Measurements from ENCODE around the gene TBC1D2.
"Not testable (repeated sequence)": the region's sequence is repeated elsewhere in the genome, so short reads cannot be mapped to it uniquely, and the experiment has no call there.

Gene TBC1D2, protein sequence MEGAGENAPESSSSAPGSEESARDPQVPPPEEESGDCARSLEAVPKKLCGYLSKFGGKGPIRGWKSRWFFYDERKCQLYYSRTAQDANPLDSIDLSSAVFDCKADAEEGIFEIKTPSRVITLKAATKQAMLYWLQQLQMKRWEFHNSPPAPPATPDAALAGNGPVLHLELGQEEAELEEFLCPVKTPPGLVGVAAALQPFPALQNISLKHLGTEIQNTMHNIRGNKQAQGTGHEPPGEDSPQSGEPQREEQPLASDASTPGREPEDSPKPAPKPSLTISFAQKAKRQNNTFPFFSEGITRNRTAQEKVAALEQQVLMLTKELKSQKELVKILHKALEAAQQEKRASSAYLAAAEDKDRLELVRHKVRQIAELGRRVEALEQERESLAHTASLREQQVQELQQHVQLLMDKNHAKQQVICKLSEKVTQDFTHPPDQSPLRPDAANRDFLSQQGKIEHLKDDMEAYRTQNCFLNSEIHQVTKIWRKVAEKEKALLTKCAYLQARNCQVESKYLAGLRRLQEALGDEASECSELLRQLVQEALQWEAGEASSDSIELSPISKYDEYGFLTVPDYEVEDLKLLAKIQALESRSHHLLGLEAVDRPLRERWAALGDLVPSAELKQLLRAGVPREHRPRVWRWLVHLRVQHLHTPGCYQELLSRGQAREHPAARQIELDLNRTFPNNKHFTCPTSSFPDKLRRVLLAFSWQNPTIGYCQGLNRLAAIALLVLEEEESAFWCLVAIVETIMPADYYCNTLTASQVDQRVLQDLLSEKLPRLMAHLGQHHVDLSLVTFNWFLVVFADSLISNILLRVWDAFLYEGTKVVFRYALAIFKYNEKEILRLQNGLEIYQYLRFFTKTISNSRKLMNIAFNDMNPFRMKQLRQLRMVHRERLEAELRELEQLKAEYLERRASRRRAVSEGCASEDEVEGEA

DNA sequence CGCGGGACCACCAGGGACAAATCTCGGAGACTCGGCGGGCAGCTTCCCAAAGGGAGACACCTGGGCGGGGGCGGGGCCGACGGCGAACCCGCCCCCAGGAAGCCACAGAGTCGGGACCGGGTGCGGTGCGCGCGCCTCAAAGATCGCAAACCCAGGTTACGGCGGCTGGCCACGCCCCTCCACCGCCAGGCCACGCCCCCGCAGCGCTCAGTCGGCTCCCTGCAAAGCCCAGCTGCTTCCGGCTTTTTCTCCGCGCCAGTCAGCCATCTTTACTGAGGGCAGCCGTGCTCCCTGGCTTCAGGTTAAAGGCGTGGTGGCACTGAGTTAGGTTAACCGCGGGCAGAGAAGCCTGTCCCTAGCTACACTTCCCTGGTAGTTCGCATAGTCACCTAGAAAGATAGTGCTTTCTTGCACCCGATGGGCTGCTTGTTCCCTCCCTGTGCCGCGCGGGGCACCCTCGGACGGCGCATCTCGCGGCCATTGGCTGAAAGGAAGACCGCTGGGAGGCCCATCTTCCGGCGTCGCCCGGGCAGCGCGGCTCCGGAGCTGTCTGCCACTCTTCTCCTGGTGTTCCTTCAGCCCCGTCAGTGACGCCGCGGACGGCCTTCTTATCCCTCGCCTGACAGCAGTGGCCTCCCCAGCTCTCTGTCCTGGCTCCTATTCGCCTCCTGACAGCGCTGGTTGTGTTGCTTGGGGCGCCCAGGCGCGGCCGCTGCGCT, at the start of gene TBC1D2:
TBC1D2 (minus strand) TSS at position 72 of the 719 bp plus-strand sequence. CDS start 108 bp downstream, outside the sequence.
- peak; percentile 89 for DNase-seq

DNA sequence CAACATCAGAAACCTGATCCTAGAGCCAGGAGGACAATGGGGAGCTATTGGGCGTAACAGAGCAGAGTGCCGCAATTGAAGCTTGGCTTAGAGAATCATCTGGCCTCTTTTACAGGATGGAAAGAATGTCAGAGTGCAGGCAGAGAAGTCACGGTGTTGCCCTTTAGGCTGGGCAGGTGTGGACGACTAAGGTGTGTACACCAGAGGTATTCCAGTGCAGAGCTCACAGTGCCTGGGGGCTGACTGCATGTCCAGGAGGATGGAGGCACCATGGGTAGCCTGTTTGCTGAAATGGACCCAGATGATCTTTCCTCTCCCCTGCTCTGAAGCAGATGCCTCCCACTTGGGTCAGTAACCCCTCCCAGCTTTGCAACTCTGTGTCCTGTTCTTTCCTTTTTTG, 48.9 kb upstream of the TBC1D2 start:
- DNase-seq: no peak

DNA sequence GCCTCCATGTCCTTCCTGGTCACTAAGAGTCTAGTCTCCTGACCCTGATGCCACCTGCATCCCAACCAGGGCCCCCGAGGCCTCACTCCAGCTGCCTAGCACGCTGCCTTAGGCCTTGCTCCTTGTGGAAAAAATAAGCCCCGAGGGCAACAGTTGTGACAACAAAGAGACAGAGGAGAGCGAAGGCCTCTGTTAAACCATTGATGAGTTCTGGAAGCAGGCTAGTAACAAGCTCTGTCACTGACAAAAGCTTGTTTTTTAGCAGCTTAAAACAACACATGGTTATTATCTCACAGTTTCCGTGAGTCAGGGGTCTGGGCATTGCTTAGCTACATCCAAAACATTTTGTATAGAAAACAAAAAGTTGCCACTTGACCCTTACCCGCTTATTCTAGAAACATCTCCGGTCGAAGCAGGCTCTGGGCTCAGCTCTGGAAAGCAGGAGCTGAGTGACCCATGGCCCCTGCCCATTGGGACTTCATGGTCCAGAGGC, 48.2 kb upstream of the TBC1D2 start:
- no peak for DNase-seq

DNA sequence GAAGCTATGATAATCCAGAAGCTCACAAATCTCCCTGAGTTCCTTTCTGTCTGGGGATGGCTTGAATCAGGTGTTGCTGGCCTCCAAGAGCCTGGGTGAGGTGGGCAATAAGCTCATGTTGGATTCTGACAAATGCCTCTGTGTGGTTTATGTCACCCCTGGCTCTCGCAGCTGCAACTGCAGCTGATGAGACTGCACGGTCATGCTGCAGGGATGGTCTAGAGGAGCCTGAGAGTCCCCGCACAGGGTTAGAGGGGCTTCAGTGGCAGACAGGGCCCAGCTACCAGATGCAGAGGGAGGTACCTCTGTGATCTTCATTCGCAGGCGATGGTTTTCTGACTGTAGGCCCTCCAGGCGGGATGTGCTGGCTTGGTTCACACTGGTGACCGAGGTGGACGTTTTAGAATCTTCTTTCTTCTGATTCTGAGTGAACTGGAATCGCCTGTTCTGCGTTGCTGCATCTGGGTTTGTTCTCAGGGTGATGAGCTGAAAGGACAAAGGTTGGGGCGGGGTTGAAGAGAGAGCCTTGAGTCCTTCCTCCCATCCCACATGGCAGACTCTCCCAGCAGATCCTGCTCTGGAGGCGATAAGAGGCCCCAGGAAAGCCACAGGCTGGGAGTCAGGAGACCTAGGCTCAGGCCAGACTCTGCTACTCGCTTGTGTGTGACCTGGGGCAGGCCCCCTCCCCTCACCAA, 47.6 kb upstream of the TBC1D2 start:
- DNase-seq: no peak

DNA sequence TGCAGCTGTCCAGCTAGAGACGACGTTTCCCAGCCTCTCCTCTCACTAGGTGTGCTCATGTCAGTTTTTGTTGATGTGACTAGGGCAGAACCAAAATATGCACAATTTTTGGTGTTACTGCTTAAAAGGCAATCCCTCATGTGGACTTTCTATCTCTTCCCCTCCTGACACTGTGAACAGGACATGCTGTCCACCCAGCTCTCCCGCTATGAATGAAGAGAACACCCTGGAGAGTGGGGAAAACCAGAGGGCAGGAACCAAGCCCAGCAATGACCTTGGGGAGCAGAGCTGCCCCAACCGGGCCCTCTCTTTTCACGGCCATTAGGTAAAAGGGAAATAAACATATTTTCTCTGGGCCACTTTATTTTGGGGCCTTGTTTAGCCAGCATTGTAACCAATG, 46.7 kb upstream of the TBC1D2 start:
- DNase-seq: no peak

DNA sequence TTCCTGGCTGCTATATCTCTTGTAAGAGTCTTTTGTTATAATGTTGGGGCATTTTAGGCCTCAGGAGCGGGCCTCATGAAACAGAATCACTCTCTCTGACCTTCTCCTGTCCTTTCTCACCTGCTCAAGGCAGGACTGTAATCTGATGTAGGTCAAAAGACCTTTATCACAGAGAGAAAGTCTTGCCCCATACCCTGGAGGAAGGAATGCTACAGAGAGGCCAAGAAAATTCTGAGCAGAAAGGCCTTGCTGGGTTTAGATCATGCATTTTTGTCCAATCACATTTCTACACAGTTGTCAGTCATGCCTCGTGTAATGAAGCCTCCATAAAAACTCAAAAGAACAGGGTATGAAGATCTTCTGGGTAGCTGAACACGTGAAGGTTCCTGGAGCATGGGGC, 45.2 kb upstream of the TBC1D2 start:
- no peak for DNase-seq

DNA sequence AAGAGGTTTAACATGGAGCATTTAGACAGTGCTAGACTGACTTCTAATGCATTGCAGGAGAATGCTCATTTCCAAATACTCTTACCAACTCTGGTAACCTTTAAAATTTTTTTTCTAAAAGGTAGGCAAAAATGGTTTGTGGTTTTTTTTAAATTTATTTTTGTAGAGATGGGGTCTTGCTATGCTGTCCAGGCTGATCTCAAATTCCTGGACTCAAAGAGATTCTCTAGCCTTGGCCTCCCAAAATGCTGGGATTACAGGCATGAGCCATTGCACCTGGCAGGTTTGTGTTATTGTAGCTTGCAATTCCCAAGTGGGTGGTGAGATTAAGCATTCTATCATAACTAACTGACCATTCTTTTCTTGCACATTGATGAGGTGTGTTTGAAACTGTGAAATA, 43.0 kb upstream of the TBC1D2 start:
- DNase-seq: no peak

DNA sequence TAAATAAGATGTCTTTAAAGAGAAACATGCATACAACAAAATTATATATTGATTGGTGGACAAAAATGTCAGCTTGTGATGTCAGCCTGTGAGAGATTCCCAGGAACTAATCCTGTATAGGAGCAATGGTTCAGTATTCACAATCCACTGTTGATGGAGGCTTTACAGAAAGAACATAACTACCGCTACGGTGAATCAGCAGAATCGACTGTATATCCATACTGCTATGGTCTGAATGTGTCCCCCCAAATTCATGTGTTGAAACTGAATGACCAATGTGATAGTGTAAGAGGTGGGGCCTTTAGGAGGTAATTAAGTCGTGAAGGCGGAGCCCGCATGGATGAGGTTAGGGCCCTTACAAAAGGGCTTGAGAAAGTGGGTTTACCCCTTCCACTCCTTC, 40.4 kb upstream of the TBC1D2 start:
- no peak for DNase-seq

DNA sequence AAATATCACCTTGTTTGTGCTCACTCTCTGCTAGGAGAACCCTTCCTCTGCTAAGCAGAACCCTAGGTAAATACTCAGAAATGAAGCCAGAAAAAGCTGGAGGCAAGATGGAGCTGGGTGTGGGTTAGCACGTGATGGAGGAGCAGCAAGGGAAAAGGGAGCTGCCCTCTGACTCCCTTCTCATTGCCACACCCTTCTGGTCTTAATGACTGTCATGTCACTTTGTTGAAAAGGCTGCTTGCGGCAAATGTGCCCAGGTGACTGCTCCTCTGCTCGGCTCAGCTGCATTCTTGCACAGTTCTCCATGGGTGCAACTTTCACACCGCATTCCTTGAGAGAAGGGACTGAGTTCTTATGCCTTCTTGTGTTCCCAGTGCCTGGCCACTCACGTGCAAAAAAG, 36.4 kb upstream of the TBC1D2 start:
- no peak for DNase-seq

DNA sequence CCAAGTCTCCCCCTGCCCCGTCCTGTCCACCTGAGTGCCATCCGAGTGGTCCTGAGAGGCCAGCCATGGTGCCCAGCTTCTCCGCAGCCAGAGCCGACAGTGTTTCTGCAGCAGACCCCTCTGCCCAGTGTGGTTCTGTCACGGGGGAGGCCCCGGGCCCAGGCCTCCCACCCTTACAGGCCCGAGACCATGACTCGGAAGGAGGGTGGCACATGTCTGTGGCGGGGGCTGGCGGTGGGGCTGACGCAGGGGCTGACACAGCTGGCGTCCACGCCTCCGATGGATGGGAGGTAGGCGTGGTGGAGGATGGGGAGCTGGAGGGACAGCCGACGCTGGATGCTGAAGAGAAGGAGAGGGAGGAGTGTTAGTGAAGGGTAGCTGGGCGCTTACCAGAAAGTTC, 35.0 kb upstream of the TBC1D2 start:
- no peak for DNase-seq

DNA sequence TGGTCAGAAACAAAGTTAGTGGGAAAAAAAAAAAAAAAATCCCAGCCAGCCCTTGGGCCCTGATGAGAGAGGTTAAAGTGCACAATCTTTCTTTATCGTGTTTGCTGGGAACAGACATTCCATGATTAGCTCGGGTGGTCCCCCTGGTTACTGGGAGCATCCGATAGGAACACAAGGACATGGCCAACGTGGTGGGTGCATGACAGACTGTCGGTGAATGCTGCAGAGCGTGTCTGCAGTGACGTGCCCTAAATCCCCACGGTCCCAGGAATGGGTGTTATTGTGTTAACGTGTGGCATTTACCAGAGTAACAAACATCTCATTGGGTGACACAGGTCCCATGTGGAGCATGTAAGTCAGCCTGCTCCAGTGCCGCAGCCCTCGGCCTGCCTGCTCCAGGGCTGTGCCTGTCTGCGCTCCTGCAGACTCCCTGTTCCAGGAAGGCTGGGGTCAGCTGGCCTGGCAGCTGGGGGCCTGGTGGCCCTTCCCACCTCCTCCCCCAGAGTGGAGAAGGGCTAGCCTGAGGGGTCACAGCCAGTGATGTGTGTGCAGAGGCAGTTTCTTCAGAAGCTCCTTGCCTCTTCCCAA, 34.3 kb upstream of the TBC1D2 start:
- no peak for DNase-seq

DNA sequence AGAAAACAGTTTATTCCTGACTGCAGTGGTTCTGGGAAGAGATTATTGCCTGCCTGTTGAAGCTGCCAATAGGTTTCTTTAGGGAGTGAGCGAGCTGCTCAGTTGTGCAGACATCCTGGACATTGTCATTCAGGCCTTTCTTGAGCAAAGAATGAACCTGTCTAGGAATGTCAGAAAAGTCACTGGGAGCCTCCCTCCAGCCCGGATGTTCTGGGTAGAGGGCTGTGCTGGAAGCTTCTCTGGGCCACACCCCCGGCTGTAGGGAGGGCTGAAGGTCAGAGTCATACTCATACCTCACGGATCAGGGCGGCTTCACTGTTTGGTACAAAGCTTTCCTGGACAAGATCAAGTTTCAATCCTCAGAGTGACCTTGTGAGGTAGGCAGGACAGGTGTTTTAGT, 33.4 kb upstream of the TBC1D2 start:
- DNase-seq: no peak

DNA sequence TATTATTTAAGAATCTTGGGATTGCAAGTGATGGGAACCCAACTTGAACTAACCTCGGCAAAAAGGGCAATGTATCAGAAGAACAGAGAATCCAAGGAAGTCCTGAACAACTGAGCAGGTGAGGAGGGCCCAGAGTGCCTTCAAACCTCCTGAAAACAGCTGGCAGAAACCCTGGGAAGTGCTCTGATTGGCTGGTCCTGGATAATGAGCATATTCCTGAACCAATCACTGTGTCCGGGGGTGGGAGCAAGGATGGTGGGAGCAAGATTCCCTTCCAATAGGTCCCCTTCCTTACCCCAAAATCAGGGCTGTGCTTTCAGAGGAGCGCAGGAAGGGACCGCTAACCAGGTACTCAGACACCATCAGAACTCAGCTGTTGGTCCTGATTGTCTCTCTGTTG, 31.9 kb upstream of the TBC1D2 start:
- DNase-seq: no peak

DNA sequence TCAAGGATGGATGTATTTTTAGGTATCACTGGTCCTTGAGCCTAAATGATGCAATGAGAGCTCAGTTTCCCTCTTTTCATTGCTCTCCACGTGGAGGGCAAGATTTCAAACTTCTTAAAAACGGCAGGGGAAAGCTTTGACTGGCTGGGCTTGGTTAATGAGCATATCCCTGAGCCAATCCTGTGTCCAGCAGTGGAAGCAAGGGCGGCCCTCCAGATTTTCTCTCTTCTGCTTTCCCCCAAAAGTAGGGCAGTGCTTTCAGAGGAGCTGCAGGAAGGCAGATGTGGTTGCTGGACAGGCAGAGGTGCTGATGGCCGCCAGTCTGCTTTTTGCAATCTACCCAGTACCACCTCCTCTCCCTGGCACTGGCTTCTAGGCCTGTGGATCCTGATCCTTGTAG, 30.0 kb upstream of the TBC1D2 start:
- DNase-seq: no peak

DNA sequence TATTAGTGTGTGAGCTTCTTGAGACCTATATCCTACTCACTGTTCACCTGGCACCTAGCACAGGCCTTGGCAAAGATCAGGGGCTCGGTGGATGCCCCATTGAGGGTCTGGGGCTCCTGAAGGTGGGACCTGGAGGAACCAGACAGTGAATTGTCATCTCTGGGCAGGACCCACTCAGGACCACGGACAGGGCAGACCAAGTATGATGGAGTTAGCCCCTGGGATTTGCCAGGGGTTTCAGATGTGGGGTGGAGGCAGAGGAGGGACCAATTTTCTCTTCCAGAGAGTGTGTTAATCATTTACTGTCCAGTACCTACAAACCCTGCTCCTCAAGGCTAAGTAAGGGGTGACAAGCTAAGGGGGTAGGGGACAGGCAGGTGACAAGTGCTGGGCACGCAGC, 29.3 kb upstream of the TBC1D2 start:
- no peak for DNase-seq

DNA sequence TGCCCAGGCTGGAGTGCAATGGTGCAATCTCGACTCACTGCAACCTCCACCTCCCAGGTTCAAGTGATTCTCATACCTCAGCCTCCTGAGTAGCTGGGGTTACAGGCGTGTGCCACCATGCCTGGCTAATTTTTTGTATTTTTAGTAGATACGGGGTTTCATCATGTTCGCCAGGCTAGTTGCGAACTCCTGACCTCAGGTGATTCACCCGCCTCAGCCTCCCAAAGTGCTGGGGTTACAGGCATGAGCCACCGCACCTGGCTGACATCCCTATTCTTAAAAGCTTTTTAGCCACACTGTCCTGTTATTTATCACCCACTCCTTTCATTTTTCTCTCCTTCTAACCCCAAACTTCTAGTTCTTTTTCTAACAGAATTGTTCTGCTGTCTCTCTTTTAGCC, 27.7 kb upstream of the TBC1D2 start:
- not testable (repeated sequence) for DNase-seq

DNA sequence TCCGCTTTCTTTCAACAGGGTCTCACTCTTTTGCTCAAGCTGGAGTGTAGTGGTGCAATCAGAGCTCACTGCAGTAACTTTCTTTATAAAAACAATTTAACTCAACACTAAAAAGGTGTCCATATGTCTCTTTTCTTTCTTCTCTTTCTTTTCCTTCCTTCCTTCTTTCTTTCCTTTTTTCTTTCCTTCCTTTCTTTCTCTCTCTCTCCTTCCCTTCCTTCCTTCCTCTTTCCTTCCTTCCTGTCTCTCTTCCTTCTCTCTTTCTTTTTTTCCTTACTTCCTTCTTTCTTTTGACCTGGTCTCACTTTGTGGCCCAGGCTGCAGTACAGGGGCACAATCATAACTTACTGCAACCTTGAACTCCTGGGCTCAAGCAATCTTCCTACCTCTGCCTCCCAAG, 25.8 kb upstream of the TBC1D2 start:
- DNase-seq: no peak

DNA sequence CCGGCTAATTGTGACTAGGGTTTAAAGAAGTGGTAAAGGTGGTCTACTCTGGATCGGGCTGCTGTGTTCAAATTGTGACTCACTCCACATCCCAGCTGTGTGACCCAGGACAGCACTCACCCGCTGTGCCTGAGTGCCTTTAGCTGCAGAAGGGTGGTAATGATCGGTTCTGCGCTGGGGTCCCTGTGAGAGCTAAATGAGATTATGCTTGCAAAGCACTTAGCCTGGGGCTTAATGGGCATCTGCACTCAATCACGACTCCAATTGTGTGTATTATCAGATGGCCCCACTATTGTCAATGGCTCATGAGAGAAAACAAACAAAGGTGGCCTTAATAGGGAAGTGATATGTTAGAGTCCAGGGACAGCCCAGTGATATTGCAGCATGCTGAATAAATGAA, 25.1 kb upstream of the TBC1D2 start:
- no peak for DNase-seq

DNA sequence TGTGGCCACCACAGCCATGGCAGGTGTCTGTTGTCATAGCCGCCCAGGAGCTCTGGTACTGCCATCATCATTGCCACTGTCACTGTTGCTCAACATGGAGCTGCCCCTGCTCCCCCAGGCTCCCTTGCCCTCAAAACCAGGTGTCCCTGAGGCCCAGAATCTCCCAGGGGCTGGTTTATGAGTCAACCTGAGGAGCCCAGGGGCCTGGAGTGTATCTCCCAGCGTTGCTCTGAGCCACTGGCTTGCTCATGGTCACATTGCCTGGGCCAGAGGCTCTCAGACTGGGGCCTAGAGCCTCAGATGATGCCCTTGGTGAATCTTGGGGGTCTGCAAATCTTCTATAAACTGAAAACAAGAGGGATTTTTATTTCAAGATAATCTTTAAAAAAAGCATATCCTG, 24.7 kb upstream of the TBC1D2 start:
- no peak for DNase-seq

DNA sequence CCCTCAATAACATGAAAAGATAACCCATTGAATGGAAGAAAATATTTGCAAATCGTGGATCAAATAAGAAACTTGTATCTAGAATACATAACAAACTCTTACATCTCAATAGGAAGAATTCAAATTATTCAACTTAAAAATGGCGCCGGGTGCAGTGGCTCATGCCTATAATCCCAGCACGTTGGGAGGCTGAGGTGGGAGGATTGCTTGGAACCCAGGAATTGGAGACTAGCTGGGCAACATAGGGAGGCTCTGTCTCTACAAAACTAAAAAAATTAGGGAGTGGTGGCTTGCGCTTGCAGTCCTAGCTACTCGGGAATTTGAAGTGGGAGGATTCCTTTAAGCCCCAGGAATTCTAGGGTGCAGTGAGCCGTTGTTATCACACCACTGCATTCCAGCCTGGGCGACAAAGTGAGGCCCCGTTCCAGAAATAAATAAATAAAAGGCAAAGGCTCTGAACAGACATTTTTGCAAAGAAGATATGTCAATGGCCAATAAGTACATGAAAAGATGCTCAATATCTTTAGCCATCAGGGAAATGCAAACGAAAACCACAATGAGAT, 21.5 kb upstream of the TBC1D2 start:
- peak; percentile 49 for DNase-seq

DNA sequence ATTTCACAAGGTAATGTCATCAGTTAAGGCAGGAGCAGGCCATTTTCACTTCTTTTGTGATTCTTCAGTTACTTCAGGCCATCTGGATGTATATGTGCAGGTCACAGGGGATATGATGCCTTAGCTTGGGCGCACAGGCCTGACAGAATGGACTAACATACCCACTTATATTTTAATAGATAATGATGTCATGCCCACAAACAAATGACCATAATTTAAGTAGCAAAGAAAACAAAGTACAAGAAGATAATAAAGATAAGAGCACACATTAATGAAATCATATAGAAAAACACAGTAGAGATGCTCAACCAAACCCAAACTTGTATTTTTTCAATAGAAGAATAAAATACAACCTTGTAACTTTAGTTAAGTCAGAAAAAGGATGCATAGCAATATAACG, 19.7 kb upstream of the TBC1D2 start:
- no peak for DNase-seq

DNA sequence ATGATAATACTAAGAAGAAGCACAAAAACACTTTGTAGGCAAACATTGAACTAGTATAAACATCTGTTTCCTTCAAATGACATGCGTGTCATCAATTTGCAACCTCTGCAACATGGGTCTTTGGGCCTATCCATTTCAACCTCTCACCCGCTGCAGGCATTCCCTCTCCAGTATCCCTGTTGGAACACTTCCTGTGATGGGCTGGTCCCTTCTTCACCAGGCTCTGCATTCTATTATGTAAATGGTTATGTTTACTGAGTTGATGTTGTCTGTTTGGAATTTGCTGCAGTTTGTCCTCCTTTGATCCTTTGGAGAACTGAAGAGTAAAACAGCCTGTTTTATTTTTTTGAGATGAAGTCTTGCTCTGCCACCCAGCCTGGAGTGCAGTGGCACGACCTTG, 16.6 kb upstream of the TBC1D2 start:
- no peak for DNase-seq
